Small intestine (tissue), 7 donors: ENCODE data around the gene ZNF521. TPM values are rescaled to one million over a fixed set of nuclear protein-coding genes. Genes with fewer than 3 reads are reported as not detected.
A peak's percentile ranks its signal among the peaks of the same experiment; 100 is the strongest.
"Not testable (repeated sequence)": the region's sequence is repeated elsewhere in the genome, so short reads cannot be mapped to it uniquely, and the experiment has no call there.

Source experiments
- DNase-seq, 2 donors: peaks; one replicate each; pipeline versions ENCODE4 v3.0.0 to v3.0.0-alpha.2; 2013
- FAIRE-seq: peaks from 2 replicates; lab custom pipeline; 2012; peaks lifted over from hg19 to GRCh38; lab: Jason Lieb, UNC
- H3K27ac ChIP-seq, 3 donors: one replicate each; pipeline ENCODE4 v1.5.1; 2013; ENCODE audit warnings: low read length in 2 of 3, mild to moderate bottlenecking in 2 of 3, control low read depth in 1 of 3, inconsistent platforms in 1 of 3, low read depth in 1 of 3, moderate library complexity in 1 of 3
- H3K27me3 ChIP-seq, 3 donors: one replicate each; pipeline ENCODE4 v1.6.1; 2013; ENCODE audit warnings: low read length in 3 of 3, inconsistent platforms in 1 of 3; ENCODE audit not compliant: control insufficient read depth in 3 of 3, insufficient read depth in 3 of 3
- H3K36me3 ChIP-seq, 3 donors: one replicate each; pipeline ENCODE4 v1.6.1; 2013; ENCODE audit warnings: low read length in 3 of 3, inconsistent platforms in 1 of 3, low read depth in 1 of 3, mild to moderate bottlenecking in 1 of 3, moderate library complexity in 1 of 3; ENCODE audit not compliant: control insufficient read depth in 3 of 3, insufficient read depth in 2 of 3
- H3K4me1 ChIP-seq, 3 donors: one replicate each; pipeline ENCODE4 v1.6.1; 2013; ENCODE audit warnings: low read length in 2 of 3, inconsistent platforms in 1 of 3, low read depth in 1 of 3, mild to moderate bottlenecking in 1 of 3, moderate library complexity in 1 of 3; ENCODE audit not compliant: control insufficient read depth in 3 of 3, insufficient read depth in 2 of 3
- H3K4me3 ChIP-seq, 3 donors: one replicate each; pipeline ENCODE4 v1.5.1; 2013; ENCODE audit warnings: low read length in 3 of 3, control low read depth in 1 of 3, inconsistent platforms in 1 of 3, low read depth in 1 of 3, mild to moderate bottlenecking in 1 of 3, moderate library complexity in 1 of 3
- H3K9me3 ChIP-seq, 2 donors: one replicate each; pipeline ENCODE4 v1.6.1; 2013; ENCODE audit warnings: low read depth in 1 of 2, low read length in 1 of 2; ENCODE audit not compliant: control insufficient read depth in 2 of 2, insufficient read depth in 1 of 2
- WGBS, 3 donors: extraction: QIAGEN DNeasy Blood & Tissue Kit; methylation state at CpG; one replicate each; pipeline ENCODE4 v1.1.7; 2013; 5-methylcytosine and 5-hydroxymethylcytosine counted together
- polyA plus RNA-seq, 4 donors: library from polyadenylated mRNA; stranded (reverse) in 3 of 4; unstranded in 1 of 4; fragments of 200-250 nt in 3 of 4; fragments of 120-200 nt in 1 of 4; gene quantifications; one replicate each; pipeline versions ENCODE4 v1.2.1 to v1.2.3, GENCODE V29; 2013
- donor health status: healthy with polysubstance abuse.
- donor health status: control.
- donor health status: control.
- donor health status: Bipolar disorder and iron deficiency.
- donor health status: healthy.

ZNF521 gene
- polyA plus RNA-seq, 4 donors = 3.5 to 5.5 (median 3.9) TPM; not detected in 1

GRCh38 chr18:25043104-25043503, 308.9 kb downstream of the ZNF521 start:
- Histone ChIP-seq H3K36me3 (no peaks in the 10 kb centered on the region), H3K27ac (peak overlapping the region in 2 of 3 donors; percentile 46 to 69), H3K9me3 (no peaks in the 10 kb centered on the region), H3K27me3 (no peaks in the 10 kb centered on the region), H3K4me1 (peaks cover 0 to 35% (median 2%) of the 10 kb centered on the region in 3 donors), H3K4me3 (no peak overlapping the region)
- DNase-seq (peak in 1 of 2 donors; percentile 25), FAIRE-seq (no peak)
- 40 to 64% (median 47%) methylated on average over 4 of the region's 4 CpGs for WGBS, 3 donors

- Histone ChIP-seq H3K36me3 (no peaks in the 10 kb centered on the region), H3K9me3 (no peaks in the 10 kb centered on the region), H3K4me1 (peaks cover 0 to 35% (median 2%) of the 10 kb centered on the region in 3 donors), H3K27ac (peak overlapping the region in 2 of 3 donors; percentile 46 to 69), H3K4me3 (no peak overlapping the region), H3K27me3 (no peaks in the 10 kb centered on the region)
- WGBS, 3 donors = 8 to 52% (median 27%) methylated on average over 4 of the region's 4 CpGs
- FAIRE-seq (no peak), DNase-seq (peak; percentile 83 to 95)
Measured at GRCh38 chr18:25042641-25043051, 309.3 kb downstream of the ZNF521 start.

- 90 to 96% (median 92%) methylated on average over 3 of the region's 3 CpGs for WGBS, 3 donors
- no peaks in the 10 kb centered on the region for H3K27me3 ChIP-seq
- FAIRE-seq (no peak), DNase-seq (peak; percentile 4 to 16)
- H3K27ac ChIP-seq = no peak overlapping the region
- H3K36me3 ChIP-seq = no peaks in the 10 kb centered on the region
- no peak overlapping the region for H3K4me3 ChIP-seq
- H3K9me3 ChIP-seq = no peaks in the 10 kb centered on the region
- H3K4me1 ChIP-seq = peaks cover 0 to 35% (median 2%) of the 10 kb centered on the region in 3 donors
Measured at GRCh38 chr18:25039781-25040180, 312.2 kb downstream of the ZNF521 start.

GRCh38 chr18:25038261-25038660, 313.7 kb downstream of the ZNF521 start:
- no peaks in the 10 kb centered on the region for H3K9me3 ChIP-seq
- no peaks in the 10 kb centered on the region for H3K27me3 ChIP-seq
- H3K4me1 ChIP-seq = peaks cover 0 to 24% (median 2%) of the 10 kb centered on the region in 3 donors
- no peak overlapping the region for H3K27ac ChIP-seq
- H3K36me3 ChIP-seq = no peaks in the 10 kb centered on the region
- no peak for FAIRE-seq
- 93 to 97% (median 94%) methylated on average over 8 of the region's 8 CpGs for WGBS, 3 donors
- no peak overlapping the region for H3K4me3 ChIP-seq
- no peak for DNase-seq

GRCh38 chr18:25033747-25034471, 318.1 kb downstream of the ZNF521 start:
- FAIRE-seq = no peak
- no peaks in the 10 kb centered on the region for H3K36me3 ChIP-seq
- WGBS, 3 donors = 50 to 60% (median 58%) methylated on average over 4 of the region's 4 CpGs
- no peak overlapping the region for H3K27ac ChIP-seq
- H3K4me3 ChIP-seq = no peak overlapping the region
- H3K4me1 ChIP-seq = no peaks in the 10 kb centered on the region
- H3K9me3 ChIP-seq = no peaks in the 10 kb centered on the region
- no peaks in the 10 kb centered on the region for H3K27me3 ChIP-seq
- no peak for DNase-seq

- WGBS, 3 donors = 51 to 66% (median 55%) methylated on average over 6 of the region's 6 CpGs
- not testable (repeated sequence) for H3K4me1 ChIP-seq, H3K27ac ChIP-seq, FAIRE-seq, DNase-seq, H3K27me3 ChIP-seq, H3K36me3 ChIP-seq, H3K9me3 ChIP-seq, H3K4me3 ChIP-seq
Measured at GRCh38 chr18:25033175-25033574, 318.8 kb downstream of the ZNF521 start.

GRCh38 chr18:25029802-25030201, 322.2 kb downstream of the ZNF521 start:
- Histone ChIP-seq H3K27ac (no peak overlapping the region), H3K36me3 (no peaks in the 10 kb centered on the region), H3K4me1 (no peaks in the 10 kb centered on the region), H3K27me3 (no peaks in the 10 kb centered on the region), H3K4me3 (no peak overlapping the region), H3K9me3 (no peaks in the 10 kb centered on the region)
- DNase-seq = no peak
- 81 to 92% (median 91%) methylated on average over 1 of the region's 1 CpG for WGBS, 3 donors
- FAIRE-seq = no peak

GRCh38 chr18:25019931-25020330, 332.0 kb downstream of the ZNF521 start:
- Histone ChIP-seq H3K4me3 (no peak overlapping the region), H3K27me3 (peaks cover 0 to 9% (median 0%) of the 10 kb centered on the region in 3 donors), H3K36me3 (no peaks in the 10 kb centered on the region), H3K9me3 (no peaks in the 10 kb centered on the region), H3K27ac (no peak overlapping the region), H3K4me1 (no peaks in the 10 kb centered on the region)
- DNase-seq = no peak
- no peak for FAIRE-seq
